B cell (primary cell): ENCODE results near the gene ARPC4. TPM values are rescaled to one million over a fixed set of nuclear protein-coding genes. Genes with fewer than 3 reads are reported as not detected.

Experiments
- ATAC-seq: fragments of 200-7000 bp; cut with Tn5 transposase; one replicate; pipeline ENCODE4 v1.10.0; 2021; ENCODE audit warnings: low read depth, mild to moderate bottlenecking, moderate number of reproducible peaks, moderate library complexity
- CTCF ChIA-PET: fragments of 350-600 bp; sonication (Branson Sonifier 250); formaldehyde crosslinking; loops from one replicate; lab custom pipeline; 2021; ENCODE audit warnings: antibody characterized with exemption, inconsistent platforms; lab: Charles Lee
- POLR2A ChIA-PET: fragments of 350-600 bp; sonication (Branson Sonifier 250); formaldehyde crosslinking; loops from one replicate; lab custom pipeline; 2021; ENCODE audit warnings: antibody characterized with exemption; lab: Charles Lee
- DNase-seq: peaks from one replicate; pipeline ENCODE4 v3.0.0; 2013
- H2AFZ ChIP-seq: 2 replicates; pipeline ENCODE4 v1.6.1; 2012; ENCODE audit warnings: mild to moderate bottlenecking, low read depth, low read length; ENCODE audit not compliant: insufficient read depth, poor library complexity, severe bottlenecking
- H3K27ac ChIP-seq, 2 donors: 1 replicate in 1 of 2; 2 replicates in 1 of 2; pipeline ENCODE4 v1.5.1; 2012 to 2013; ENCODE audit warnings: low read length in 2 of 2, mild to moderate bottlenecking in 2 of 2, moderate library complexity in 1 of 2
- H3K27me3 ChIP-seq, 4 experiments: fragments of 200-600 bp in 1 of 4; sonication (generic) in 1 of 4; replicated peaks in 1 of 4; 1 replicate in 2 of 4; 2 replicates in 2 of 4; pipeline versions ENCODE4 v1.6.1 to v1.7.0; 2013 to 2016; ENCODE audit warnings: low read length in 3 of 4, mild to moderate bottlenecking in 2 of 4, mixed read lengths in 1 of 4, moderate library complexity in 1 of 4; ENCODE audit not compliant: insufficient read depth in 4 of 4, control insufficient read depth in 3 of 4; ENCODE audit errors: control extremely low read depth in 1 of 4
- H3K36me3 ChIP-seq, 2 experiments: replicated peaks in 1 of 2; 1 replicate in 1 of 2; 2 replicates in 1 of 2; pipeline versions ENCODE4 v1.6.1 to v1.7.1; 2013; ENCODE audit warnings: low read length in 1 of 2; ENCODE audit not compliant: insufficient read depth in 2 of 2, control insufficient read depth in 1 of 2; ENCODE audit errors: control extremely low read depth in 1 of 2, extremely low read depth in 1 of 2
- H3K4me1 ChIP-seq, 2 donors: fragments of 200-600 bp in 1 of 2; sonication (generic) in 1 of 2; 1 replicate in 1 of 2; 2 replicates in 1 of 2; pipeline versions ENCODE4 v1.5.1 to v1.6.1; 2013 to 2017; ENCODE audit warnings: low read length in 2 of 2; ENCODE audit not compliant: control insufficient read depth in 2 of 2, insufficient read depth in 2 of 2
- H3K4me2 ChIP-seq: replicated peaks from 2 replicates; pipeline ENCODE3; 2012; ENCODE audit warnings: mild to moderate bottlenecking, low read depth, low read length; ENCODE audit not compliant: poor library complexity, severe bottlenecking
- H3K4me3 ChIP-seq, 5 experiments: fragments of 200-600 bp in 1 of 5; sonication (generic) in 1 of 5; 1 replicate in 3 of 5; 2 replicates in 2 of 5; pipeline versions ENCODE4 v1.5.1 to v1.7.0; 2011 to 2016; ENCODE audit warnings: low read length in 4 of 5, mild to moderate bottlenecking in 4 of 5, low read depth in 2 of 5, control low read depth in 1 of 5, moderate library complexity in 1 of 5; ENCODE audit not compliant: insufficient read depth in 1 of 5; ENCODE audit errors: control extremely low read depth in 1 of 5, extremely low read depth in 1 of 5
- H3K79me2 ChIP-seq: fragments of 200-600 bp; sonication (generic); one replicate; pipeline ENCODE4 v1.6.0; 2016; ENCODE audit warnings: low read length; ENCODE audit not compliant: control insufficient read depth, insufficient read depth
- H3K9ac ChIP-seq: fragments of 200-600 bp; sonication (generic); 2 replicates; pipeline ENCODE4 v1.6.1; 2017; ENCODE audit warnings: mild to moderate bottlenecking, low read length, moderate library complexity
- H3K9me3 ChIP-seq, 3 donors: one replicate each; pipeline versions ENCODE4 v1.6.1 to v1.7.1; 2013; ENCODE audit warnings: low read length in 2 of 3; ENCODE audit not compliant: control insufficient read depth in 2 of 3, insufficient read depth in 1 of 3; ENCODE audit errors: control extremely low read depth in 1 of 3
- H4K20me1 ChIP-seq: 2 replicates; pipeline ENCODE4 v1.6.0; 2012; ENCODE audit warnings: mild to moderate bottlenecking, low read length; ENCODE audit not compliant: insufficient read depth, control insufficient read depth, poor library complexity, severe bottlenecking
- H3K27ac Mint-ChIP-seq: one replicate; pipeline ENCODE4 v1.8.0; 2021; ENCODE audit warnings: mixed read lengths
- H3K27me3 Mint-ChIP-seq: one replicate; pipeline ENCODE4 v1.8.0; 2021; ENCODE audit warnings: mixed read lengths
- H3K4me1 Mint-ChIP-seq: one replicate; pipeline ENCODE4 v1.8.0; 2021; ENCODE audit warnings: mixed read lengths
- H3K4me3 Mint-ChIP-seq: one replicate; pipeline ENCODE4 v1.8.0; 2021; ENCODE audit warnings: mixed read lengths
- H3K9me3 Mint-ChIP-seq: one replicate; pipeline ENCODE4 v1.8.0; 2022; ENCODE audit warnings: mixed read lengths; ENCODE audit not compliant: insufficient read depth
- EZH2 ChIP-seq: IDR thresholded peaks from 2 replicates; pipeline ENCODE4 v1.6.1; 2012; ENCODE audit warnings: borderline replicate concordance, low read depth, mild to moderate bottlenecking, moderate library complexity, low read length; ENCODE audit not compliant: insufficient read depth, poor library complexity, severe bottlenecking
- WGBS: methylation state at CpG from one replicate; pipeline ENCODE4 v1.1.5; 2013; ENCODE audit warnings: missing lambda C conversion rate; ENCODE audit not compliant: insufficient coverage; 5-methylcytosine and 5-hydroxymethylcytosine counted together
- intact Hi-C: fragments of 100-400 bp; cut with micrococcal nuclease; formaldehyde crosslinking; loops from one replicate; pipeline ENCODE4 v1.10.0; 2022
- polyA plus RNA-seq: library from polyadenylated mRNA; depleted of rRNA; stranded (reverse); fragments of >200 nt; gene quantifications from 2 replicates; pipeline ENCODE4 v1.2.3, GENCODE V29; 2012
- total RNA-seq, 2 donors: library from RNA; stranded (reverse); fragments of 120-200 nt in 1 of 2; gene quantifications; 1 replicate in 1 of 2; 2 replicates in 1 of 2; pipeline versions ENCODE4 v1.2.3 to v1.2.4, GENCODE V29; 2013 to 2022
- TF ChIP-seq, protein P1 (sequence below): fragments of 200-600 bp; IDR thresholded peaks from one replicate; pipeline ENCODE4 v1.8.0; 2022; ENCODE audit warnings: antibody characterized with exemption, mild to moderate bottlenecking

ARPC4 gene
- total and polyA plus RNA-seq, 2 donors (not counting 1 experiment from before 2014, with no cell fraction given) = 110 to 174 TPM

DNA sequence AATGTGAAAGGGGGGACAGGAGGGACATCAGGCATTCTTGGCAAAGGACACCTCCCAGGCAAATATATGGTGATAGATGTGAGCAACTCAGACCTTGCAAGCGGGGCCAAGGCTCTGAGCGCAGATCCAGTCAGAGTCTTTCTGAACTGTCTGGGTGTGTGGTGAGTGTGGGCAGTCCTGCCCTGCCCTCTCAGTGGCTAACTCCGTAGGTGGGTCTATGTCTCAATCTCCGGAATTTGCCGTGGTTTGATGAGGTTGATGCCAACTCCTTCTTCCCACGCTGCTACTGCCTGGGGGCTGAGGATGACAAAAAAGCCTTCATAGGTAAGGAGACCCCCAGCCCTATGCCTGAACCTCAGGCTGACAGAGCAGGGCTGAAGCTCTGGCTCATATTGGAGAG is 24.6 kb downstream of the ARPC4 start:
- no peak overlapping the region for H3K9ac ChIP-seq
- DNase-seq = no peak
- WGBS = 98% methylated on average over 6 of the region's 6 CpGs
- H3K4me2 ChIP-seq = no peak overlapping the region
- H2AFZ ChIP-seq = no peak overlapping the region
- peaks cover 0 to 5% of the 10 kb centered on the region in 2 experiments for H3K36me3 ChIP-seq
- no peaks in the 10 kb centered on the region for H3K4me1 Mint-ChIP-seq
- no peak overlapping the region for H3K27ac ChIP-seq
- TF ChIP-seq, protein P1, sequence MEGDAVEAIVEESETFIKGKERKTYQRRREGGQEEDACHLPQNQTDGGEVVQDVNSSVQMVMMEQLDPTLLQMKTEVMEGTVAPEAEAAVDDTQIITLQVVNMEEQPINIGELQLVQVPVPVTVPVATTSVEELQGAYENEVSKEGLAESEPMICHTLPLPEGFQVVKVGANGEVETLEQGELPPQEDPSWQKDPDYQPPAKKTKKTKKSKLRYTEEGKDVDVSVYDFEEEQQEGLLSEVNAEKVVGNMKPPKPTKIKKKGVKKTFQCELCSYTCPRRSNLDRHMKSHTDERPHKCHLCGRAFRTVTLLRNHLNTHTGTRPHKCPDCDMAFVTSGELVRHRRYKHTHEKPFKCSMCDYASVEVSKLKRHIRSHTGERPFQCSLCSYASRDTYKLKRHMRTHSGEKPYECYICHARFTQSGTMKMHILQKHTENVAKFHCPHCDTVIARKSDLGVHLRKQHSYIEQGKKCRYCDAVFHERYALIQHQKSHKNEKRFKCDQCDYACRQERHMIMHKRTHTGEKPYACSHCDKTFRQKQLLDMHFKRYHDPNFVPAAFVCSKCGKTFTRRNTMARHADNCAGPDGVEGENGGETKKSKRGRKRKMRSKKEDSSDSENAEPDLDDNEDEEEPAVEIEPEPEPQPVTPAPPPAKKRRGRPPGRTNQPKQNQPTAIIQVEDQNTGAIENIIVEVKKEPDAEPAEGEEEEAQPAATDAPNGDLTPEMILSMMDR = no peak
- no peak for TF ChIP-seq EZH2
- H3K79me2 ChIP-seq = no peaks in the 10 kb centered on the region
- H3K27me3 ChIP-seq = no peaks in the 10 kb centered on the region
- no peak overlapping the region for H3K4me3 Mint-ChIP-seq
- H3K4me1 ChIP-seq = no peaks in the 10 kb centered on the region
- no peak for ATAC-seq
- H3K27me3 Mint-ChIP-seq = no peaks in the 10 kb centered on the region
- intact Hi-C loops = no loop called here
- no peaks in the 10 kb centered on the region for H3K9me3 ChIP-seq
- ChIA-PET CTCF (no interaction called here), POLR2A (interaction anchor here (0.7 kb wide), 1 partner anchor 326 kb away, joined by 3 read pairs; no protein-coding TSS in a partner anchor)
- H4K20me1 ChIP-seq = no peaks in the 10 kb centered on the region
- H3K9me3 Mint-ChIP-seq = no peaks in the 10 kb centered on the region
- H3K4me3 ChIP-seq = no peak overlapping the region
- H3K27ac Mint-ChIP-seq = no peak overlapping the region

DNA sequence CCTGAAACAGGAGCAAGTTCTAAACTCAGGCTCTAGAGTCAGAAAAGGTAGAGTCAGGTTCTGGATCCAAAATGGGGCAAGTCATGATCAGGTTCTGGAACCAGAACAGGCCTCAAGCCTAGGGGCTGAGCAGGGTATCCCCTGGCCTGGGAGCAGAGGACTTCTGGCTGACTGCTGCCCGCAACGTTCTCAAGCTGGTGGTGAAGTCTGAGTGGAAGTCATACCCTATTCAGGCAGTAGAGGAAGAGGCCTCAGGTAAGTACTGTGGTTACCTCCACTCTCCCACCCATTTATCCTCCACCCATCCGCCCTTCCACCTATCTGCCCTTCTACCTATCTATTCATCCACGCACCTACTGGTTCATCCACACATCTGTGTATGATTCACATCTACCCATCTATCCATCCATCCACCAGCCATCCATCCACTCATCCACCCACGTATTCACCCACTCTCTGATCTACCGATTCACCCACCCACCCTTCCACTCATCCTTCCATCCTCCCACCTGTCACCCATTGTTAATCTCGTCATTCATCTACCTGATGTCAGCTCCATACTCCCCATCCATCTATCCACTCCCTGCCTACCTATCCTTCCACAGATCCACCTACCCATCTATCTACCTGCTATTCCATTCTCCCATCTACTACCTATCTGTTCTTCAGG is 25.9 kb downstream of the ARPC4 start:
- TF ChIP-seq, protein P1 = no peak
- no peak for TF ChIP-seq EZH2
- ChIA-PET CTCF (no interaction called here), POLR2A (no interaction called here)
- WGBS = 96% methylated on average over 5 of the region's 7 CpGs
- Histone ChIP-seq H3K79me2 (no peaks in the 10 kb centered on the region), H3K27ac (no peak overlapping the region), H3K36me3 (peaks cover 0 to 5% of the 10 kb centered on the region in 2 experiments), H3K4me1 (no peaks in the 10 kb centered on the region), H3K4me3 (no peak overlapping the region), H3K27me3 (no peaks in the 10 kb centered on the region), H3K9me3 (no peaks in the 10 kb centered on the region), H2AFZ (no peak overlapping the region), H3K9ac (no peak overlapping the region), H3K4me2 (no peak overlapping the region), H4K20me1 (no peaks in the 10 kb centered on the region)
- intact Hi-C loops = no loop called here
- Mint-ChIP-seq H3K9me3 (no peaks in the 10 kb centered on the region), H3K27me3 (no peaks in the 10 kb centered on the region), H3K4me1 (no peaks in the 10 kb centered on the region), H3K27ac (no peak overlapping the region), H3K4me3 (no peak overlapping the region)
- no peak for ATAC-seq
- DNase-seq = no peak
